ENCODE measurements around the gene CCDC68.

- TF ChIP-seq, protein P1, sequence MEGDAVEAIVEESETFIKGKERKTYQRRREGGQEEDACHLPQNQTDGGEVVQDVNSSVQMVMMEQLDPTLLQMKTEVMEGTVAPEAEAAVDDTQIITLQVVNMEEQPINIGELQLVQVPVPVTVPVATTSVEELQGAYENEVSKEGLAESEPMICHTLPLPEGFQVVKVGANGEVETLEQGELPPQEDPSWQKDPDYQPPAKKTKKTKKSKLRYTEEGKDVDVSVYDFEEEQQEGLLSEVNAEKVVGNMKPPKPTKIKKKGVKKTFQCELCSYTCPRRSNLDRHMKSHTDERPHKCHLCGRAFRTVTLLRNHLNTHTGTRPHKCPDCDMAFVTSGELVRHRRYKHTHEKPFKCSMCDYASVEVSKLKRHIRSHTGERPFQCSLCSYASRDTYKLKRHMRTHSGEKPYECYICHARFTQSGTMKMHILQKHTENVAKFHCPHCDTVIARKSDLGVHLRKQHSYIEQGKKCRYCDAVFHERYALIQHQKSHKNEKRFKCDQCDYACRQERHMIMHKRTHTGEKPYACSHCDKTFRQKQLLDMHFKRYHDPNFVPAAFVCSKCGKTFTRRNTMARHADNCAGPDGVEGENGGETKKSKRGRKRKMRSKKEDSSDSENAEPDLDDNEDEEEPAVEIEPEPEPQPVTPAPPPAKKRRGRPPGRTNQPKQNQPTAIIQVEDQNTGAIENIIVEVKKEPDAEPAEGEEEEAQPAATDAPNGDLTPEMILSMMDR (IDR thresholded peaks at IDR 0.05), result no peak
- no peak for TF ChIP-seq POLR2A (IDR thresholded peaks at IDR 0.05)
Observed at GRCh38 chr18:54910161-54910919, 48.9 kb downstream of the CCDC68 start.

All from lower leg skin (tissue), 3 donors.